GM18873 (cell line): ENCODE results near the gene BLNK.
A peak's percentile ranks its signal among the peaks of the same experiment; 100 is the strongest.

Experiments
- ATAC-seq: cut with Tn5 transposase; IDR thresholded peaks from one replicate; pipeline ENCODE4 v1.9.1; 2021; ENCODE audit warnings: mild to moderate bottlenecking, moderate library complexity, moderate number of reproducible peaks; ENCODE audit not compliant: unreplicated experiment, low FRiP score

Gene BLNK

DNA sequence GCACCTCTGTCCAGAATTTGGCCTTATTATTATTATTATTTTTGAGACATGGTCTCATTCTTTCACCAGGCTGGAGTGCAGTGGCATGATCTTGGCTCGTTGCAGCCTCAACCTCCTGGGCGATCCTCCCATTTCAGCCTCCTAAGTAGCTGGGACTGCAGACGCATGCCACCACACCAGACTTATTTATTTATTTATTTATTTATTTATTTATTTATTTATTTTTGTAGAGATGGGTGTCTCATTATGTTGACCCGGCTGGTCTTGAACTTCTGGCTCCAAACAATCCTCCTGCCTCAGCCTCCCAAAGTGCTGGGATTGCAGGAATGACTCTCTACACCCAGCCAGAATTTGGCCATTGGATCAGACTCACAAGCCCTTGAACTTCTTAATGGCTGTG is 6.4 kb downstream of the BLNK start:
- no peak for ATAC-seq

DNA sequence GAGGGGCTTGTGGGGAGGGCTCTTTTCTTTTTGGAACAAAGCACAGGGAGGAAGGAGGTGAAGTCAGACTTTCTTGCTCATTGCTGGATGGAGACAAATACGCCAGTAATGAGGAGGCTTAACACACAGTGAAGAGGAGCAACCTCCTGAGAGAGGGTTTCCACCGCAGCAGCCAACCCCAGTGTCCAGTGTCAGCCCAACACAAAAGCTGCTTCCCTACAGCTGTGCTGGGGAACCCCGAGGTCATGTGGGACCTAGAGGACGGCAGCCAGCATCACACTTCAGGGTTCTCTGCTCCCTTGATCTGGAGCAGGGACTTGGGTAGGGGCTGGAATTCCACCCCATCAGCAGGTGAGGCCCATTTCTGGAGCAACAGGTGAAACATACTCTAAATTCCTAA is 7.7 kb downstream of the BLNK start:
- no peak for ATAC-seq

DNA sequence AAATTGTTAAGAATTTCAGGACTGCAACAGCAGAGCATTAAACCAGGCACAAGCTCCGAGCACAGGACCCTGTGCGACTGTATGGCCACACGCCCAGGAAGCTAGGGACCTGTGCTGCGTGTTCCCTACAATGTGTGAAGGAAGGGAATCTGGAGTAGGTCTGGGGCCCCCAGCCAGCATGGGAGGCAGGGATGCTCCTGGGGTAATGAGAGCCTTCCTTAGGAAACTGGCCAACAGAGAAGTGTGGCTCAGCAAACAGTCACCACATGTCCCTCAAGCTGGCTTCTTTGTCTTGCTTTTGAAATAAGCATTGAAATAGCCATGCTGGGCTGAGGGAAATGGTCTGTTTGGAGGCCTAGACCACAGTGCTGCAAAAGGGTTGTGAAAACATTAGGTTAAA is 8.2 kb downstream of the BLNK start:
- ATAC-seq = no peak

DNA sequence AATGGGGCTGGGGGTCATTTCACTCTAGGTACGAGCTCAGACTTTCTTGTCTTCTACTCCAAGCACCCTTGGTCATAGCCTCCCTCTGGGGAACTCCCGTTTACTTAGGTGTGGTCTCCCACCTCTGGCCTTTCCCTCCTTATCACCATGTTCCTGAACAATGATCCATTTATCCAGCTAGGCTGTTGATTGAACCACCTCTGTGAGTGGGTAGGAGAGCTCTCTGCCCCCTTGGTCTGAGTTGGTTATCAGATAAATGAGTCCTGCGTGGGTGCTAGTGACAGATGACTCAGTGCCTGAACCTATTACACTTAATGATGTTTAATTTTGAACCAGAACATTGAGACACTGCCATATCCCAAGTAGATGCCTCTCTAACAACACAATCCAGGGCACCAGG is 9.4 kb downstream of the BLNK start:
- ATAC-seq = no peak

DNA sequence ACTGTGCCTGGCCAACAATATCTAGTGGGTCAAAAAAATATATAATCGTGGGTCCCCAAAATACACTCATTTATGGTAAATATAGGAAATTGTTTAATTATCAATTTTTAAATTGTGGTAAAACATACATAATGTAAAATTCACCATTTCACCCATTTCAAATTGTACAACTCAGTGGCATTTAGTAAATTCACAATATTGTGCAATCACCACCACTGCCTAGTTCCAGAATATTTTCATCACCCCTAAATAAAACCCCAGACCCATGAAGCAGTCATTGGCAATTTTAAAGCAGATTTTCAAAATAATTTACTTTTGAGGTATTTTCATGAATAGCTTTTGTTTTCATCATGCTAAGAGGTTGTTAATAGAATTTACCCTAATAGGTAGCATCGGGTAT is 10.2 kb downstream of the BLNK start:
- ATAC-seq = no peak

DNA sequence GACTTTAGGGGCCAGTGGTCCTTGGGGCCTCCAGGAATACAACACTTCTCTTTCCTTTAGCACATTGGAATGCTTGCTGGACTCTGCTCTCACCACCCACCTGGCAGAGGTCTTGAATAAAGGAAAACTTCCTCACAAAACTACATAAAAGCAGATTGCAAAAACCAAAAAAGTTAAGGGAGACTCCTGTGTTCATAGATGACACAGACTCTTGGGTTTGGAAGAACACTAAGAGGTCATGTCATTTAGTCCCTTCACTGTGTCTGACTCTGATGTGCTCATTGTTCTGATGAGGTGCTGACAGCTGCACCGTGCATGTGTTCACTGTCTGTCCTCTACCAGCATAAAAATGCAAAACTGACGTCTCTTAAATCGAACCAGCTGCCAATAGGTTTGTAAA is 11.4 kb downstream of the BLNK start:
- no peak for ATAC-seq

DNA sequence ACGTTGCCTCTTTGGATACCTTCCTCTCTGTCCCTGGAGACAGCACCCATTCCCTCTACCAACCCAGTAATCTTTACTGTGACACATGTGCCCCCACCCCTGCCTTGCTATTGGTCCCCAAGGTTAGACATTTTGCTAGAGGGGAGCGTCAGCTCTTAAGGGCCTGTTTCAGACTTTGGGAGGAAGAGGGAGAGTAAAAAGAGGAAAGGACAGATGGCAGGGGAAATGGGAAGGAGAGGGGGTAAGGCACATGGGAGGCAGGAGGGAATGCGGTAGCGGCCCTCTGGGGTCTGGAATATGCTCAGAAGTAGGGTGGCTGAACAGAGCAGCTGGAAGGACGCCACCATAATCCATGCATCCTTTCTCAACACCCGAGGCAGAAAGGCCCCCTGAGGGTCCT is 12.2 kb downstream of the BLNK start:
- ATAC-seq = no peak

DNA sequence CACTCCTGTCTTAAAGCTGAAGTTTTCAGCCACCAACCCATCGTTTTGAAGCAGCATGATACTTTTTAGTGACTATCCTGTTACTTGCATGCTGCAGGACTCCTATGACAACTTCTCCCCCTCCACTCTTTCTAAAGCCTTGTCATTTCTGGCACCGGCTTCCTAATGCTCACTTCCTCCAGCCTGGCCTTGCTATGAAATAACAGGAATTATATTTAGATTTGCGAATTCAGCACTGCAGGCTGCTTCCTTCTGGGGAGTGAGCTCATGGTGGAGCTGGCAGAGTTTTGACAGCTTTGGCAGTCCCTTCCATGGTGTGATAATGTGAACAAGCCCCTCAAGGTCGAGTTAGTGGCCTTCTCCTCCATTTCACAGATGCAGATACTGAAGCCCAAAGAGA is 13.4 kb downstream of the BLNK start:
- ATAC-seq = no peak

DNA sequence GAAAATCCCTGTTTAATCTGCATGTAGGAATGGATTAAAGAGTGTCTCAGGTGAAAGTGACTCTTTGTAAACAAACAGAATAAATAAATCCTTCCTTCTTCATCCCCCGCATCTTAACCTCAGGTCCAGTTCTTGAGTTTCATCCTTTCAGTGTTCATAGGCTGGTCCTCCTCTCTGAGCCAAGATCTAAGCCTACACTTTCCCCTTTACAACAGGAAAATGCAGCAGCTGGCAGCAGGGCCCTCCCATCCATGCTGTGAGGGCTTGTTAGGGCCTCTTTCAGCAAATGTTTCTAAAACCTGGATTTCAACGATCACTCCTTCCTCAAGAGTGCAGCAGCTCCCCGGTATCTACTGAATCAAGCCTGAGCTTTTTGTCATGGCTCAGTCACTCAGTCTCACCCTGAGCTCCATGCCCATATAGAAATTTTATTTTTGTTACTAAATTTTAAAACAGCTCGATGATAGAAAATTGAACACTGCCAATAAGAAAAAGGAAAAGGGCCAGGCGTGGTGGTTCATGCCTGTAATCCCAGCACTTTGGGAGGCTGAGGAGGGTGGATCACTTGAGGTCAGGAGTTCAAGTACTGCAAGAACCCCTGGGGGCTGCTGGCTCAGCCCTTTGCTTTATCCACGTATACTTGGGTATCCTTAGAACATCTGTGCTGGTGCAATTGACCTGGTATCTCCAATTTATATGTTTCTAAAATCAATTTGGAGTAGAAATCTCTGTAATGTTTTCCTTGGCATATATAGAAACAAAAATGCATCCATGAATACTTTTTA is 15.6 kb downstream of the BLNK start:
- ATAC-seq = no peak

DNA sequence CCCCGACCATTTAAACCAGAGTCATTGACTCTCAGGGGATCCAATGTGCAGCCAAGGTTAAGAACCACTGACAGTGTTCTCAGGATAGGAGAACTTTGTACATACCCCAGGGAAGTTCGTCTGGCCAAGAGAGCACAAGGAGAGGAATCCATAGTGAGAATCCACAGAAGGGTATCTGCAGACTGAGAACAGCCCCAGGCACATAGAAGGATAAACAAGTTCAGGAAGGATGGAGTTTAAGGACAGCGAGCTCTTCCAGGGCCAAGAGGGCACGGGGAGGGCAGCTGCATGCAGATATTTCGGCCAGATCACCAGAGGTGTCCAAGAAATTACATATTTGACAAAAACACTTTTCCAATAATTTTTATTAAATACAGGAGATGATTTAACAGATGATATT is 16.4 kb downstream of the BLNK start:
- ATAC-seq = no peak

DNA sequence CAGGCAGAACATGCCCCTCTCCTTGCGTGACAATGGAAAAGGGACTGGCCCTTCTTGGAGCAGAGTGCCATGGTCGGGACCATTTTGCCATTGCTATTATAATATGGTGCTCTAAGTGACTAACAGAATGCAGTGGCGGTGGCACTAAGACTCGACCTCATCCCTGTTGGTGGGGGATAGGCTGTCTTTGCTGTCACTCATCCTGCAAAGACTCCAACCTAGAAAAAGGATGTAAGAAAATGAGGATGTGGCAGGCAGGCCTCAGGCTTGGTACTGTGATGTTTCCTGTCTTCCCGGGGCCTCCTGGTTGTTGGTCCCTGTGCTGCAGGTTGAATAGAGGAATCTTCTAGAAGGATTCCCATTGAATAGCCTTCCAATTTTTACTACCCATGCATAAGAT is 18.6 kb downstream of the BLNK start:
- ATAC-seq = no peak

DNA sequence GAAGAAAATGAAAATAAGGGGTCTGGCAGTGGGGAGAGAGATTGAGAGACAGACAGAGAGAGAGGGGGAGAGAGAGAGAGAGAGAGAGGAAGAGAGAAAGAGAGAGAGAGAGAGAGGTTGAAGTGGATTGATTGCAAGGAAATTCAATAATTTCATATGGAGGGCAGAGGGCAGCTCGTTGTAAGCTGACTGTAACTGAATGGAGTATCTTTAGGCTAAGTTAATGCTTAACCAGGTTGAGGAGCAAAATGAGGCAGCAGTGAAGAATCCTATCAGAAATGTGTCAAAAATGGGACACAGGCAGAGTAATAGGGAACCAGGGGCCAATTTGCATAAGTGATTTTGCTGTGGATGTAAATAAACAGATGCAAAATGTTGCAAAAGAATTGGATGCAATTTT is 21.0 kb downstream of the BLNK start:
- no peak for ATAC-seq

DNA sequence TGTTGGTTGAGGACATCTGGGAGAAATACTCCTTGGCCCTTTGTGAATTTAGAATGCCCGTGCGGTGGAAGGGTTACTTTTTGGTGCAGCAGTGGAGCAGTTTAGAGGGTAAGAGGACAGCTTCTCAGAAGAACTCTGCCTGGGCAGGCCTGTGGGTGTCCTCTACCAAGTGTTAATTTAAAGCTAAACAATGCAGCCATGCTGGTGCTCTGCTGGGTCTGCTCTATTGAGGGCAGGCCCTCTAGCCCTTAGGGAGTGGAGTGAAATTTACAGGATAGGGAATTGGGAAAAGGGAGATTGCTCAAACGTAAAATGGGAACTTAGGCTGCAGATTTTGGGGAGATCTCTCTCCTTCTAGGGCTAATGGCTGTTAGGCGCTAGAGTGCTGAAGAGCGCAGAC is 22.1 kb downstream of the BLNK start:
- ATAC-seq = no peak

DNA sequence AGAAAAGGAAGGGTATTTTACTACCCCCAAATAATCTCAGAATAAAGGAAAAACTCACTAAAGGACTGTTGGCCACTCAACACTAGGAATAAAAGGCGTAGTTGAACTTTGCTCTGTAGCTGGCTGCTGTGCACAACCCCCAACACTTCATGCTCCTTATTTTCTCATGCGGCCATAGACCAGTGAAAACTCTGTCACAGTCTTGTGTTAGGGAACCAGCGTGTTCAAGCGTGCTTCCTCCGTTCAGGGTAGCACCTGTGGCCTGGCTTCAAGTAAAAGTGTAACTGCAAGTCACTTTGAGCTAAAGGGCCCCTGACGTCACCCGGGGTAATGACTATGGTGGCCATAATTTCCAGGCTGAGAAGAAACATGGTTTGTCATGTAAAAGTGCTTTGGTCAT is 27.0 kb downstream of the BLNK start:
- ATAC-seq = peak; percentile 94

DNA sequence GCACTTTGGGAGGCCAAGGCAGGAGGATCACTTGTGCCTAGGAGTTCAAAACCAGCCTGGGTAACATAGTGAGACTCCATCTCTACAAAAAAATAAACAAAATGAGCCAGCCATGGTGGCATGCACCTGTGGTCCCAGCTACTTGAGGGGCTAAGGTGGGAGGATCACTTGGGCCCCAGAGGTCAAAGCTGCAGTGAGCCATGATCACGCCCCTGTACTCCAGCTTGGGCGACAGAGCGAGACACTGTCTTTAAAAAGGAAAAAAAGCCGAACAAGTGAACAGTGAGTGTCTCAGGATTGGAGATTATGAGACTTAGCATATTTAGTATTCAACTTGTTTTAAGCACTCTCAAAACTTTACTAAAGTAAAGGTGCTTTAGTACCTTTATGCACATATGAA is 28.1 kb downstream of the BLNK start:
- no peak for ATAC-seq

DNA sequence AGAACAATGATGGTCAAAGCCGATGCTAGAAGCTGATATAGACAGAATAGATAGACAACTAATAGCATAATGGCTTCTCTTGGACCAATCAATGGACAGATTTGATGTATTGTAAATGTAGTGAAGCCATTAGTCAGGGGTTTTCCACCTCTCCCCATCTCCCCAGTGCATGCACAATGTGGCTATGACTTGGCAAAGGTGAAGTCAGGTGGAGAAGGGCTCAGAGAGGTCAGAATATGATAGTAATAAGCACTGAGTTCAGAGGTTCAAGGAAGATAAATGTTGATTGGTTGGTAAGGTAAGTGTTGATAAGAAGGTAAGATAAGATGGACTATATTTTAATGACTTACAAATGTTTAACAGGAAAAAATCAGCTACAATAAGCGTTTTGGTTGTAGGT is 28.5 kb downstream of the BLNK start:
- ATAC-seq = no peak

DNA sequence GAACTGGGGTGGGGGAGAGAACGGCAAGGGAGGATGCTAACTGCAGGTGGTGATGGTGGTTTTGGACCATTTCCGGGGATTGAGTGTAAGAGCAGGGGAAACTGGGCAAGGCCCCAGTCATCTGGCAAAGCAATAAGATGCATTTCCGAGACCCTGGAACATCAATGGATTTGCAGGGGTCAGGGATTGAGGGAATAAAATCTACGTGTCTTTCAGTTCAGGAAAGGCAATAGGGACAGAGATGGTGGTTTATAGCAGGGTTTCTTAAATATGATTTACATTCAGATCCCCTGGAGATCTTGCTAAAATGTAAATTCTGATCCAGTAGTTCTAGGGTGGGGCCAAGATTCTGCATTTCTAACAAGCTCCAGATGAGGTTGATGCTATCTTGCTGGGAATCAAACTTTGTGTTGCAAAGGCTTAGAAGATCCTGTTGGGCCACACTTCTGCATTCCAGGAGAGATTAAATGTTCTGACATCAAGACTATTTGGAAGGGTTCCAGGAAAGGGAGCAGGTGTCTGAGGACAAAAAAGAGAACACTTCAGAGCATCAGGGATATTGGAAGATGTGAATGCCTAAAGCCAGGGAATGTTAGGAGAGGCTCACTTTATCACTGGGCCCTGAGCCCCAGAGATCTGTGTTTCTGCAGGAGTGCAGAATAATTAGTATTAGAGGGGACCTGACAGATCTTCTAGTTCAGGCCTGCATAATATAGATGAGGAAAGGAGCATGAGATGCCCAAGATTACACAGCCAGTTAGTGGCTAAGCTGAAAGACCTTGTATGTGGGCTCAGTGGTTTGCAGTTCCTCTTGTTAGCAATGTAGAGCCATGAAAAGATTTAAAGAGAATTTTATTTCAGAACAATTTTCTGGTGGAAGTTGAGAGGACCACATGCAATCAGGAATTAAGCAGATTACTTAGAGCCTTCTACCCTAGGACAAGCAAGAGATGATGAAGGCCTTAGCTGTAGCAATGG is 32.4 kb downstream of the BLNK start:
- ATAC-seq = no peak

DNA sequence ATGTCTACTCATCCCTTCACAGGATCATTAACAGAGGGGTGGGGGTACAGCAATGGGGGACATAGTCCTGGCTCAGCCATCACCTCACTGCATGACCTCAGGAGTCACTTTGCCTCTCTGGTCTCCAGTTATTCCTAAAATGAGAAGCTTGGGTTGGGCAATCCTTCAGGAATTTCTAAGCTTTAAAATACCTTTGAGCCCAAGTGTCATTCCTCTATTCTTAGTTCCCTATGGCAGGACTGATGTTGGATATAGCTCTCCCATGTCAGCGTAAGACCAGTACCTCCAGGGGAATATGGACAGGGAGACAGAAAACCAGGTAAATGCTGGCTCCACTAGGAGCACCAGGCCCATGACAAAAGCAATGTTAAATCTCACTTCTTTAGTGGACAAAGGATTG is 34.5 kb downstream of the BLNK start:
- ATAC-seq = no peak

DNA sequence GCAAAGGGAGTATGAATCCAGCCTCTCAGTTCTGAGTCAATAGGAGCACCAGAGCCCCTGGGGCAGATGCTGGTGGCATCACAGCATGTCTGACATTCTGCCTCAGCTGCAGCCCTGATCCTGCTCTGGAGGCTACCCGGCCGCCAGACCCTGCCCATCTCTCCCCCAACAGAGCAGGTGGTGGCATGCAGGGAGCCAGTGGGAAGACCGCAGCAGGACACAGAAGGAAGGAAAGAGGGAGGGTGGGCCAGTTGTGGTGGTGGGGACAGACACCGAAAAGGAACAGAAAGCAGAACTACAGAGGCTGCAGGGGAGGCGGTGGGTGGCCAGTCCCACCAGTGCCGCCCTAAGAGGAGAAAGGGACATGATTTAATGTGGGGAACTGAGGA is 35.3 kb downstream of the BLNK start:
- no peak for ATAC-seq

DNA sequence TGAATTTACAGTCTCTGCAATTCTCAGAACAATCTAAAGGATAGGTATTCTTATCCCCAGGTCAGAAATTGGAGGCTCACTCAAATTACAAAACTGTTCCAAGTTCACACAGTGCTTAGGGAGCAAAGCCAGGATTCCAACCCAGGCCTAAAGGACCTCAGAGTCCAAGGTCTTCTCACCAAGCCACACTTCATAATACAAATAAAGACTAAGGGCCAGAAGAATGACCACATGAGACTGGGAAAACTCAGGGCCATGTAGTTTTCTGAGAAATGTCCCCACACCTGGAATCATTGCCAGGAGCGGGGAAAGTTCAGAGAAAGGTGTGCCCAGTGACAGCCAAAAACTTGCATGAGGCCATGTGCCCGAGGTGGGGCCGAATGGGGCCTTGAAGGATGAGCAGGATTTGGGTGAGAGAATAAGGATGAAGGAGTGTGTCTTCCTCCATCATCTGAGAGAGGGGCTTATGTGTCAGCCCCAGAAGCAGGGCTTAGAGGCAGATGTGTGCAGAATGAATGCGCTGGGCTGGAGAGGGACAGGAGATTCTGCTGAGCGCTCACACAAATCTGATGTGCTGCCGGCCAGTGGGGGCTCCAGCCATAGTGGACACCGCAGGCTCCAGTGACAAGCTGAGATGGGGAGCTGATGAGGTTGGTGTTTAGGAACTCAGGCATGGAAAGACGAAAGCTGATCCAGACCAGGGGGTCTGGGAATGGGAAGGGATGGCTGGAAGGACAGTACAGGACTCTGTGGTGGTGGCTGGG is 35.9 kb downstream of the BLNK start:
- ATAC-seq = no peak

DNA sequence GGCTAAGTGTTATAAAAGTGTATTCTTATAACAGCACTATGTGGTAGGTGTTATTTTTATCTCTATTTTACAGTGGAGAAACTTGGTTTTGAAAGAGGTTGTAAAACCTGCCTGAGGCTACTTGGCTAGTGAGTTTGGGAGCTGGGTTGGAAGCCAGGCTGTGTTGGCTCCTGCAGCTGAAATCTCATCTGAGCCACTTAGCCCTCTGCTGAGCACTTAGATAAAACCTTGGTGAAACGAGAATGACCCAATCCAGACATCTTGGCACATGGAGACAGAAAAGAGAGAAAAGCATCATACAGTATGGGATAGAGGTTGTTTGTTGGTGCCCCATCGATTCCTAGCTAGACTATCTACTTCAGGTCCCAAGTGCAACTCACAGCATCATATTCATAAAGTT is 37.4 kb downstream of the BLNK start:
- no peak for ATAC-seq
